DMS53 treated with DMSO at 0.1 percent for 48 hours (cell line): ENCODE results near the gene BDKRB2.

Source experiments
- DNase-seq: peaks from one replicate; lab custom pipeline; 2025; ENCODE audit not compliant: unreplicated experiment; lab: John Stamatoyannopoulos, UW

BDKRB2 gene

GRCh38 chr14:96197969-96198368 is 6.7 kb upstream of the BDKRB2 start:
- DNase-seq, result no peak

- DNase-seq, result no peak
Observed at GRCh38 chr14:96198430-96199130, 6.1 kb upstream of the BDKRB2 start.

- DNase-seq, result no peak
Observed at GRCh38 chr14:96201157-96201556, 3.5 kb upstream of the BDKRB2 start.

GRCh38 chr14:96201965-96202364 is 2.7 kb upstream of the BDKRB2 start:
- no peak for DNase-seq

GRCh38 chr14:96202441-96203094 is 2.1 kb upstream of the BDKRB2 start:
- DNase-seq, result no peak

- no peak for DNase-seq
Observed at GRCh38 chr14:96203116-96203515, 1.5 kb upstream of the BDKRB2 start.

- peak; percentile 48 for DNase-seq
Observed at GRCh38 chr14:96203635-96204034, 1.0 kb upstream of the BDKRB2 start.

GRCh38 chr14:96205059-96205977 is 679 bp downstream of the BDKRB2 start:
- peak; percentile 24 for DNase-seq

- DNase-seq, result no peak
Observed at GRCh38 chr14:96205978-96206360, 1.3 kb downstream of the BDKRB2 start.

- DNase-seq, result no peak
Observed at GRCh38 chr14:96206461-96206860, 1.8 kb downstream of the BDKRB2 start.

GRCh38 chr14:96207686-96208085 is 3.0 kb downstream of the BDKRB2 start:
- no peak for DNase-seq

- DNase-seq, result no peak
Observed at GRCh38 chr14:96208739-96209138, 4.1 kb downstream of the BDKRB2 start.

- DNase-seq, result no peak
Observed at GRCh38 chr14:96212140-96212539, 7.5 kb downstream of the BDKRB2 start.

GRCh38 chr14:96212896-96213295 is 8.3 kb downstream of the BDKRB2 start:
- DNase-seq, result no peak

- DNase-seq, result no peak
Observed at GRCh38 chr14:96213871-96214465, 9.3 kb downstream of the BDKRB2 start.

GRCh38 chr14:96214793-96215192 is 10.2 kb downstream of the BDKRB2 start:
- DNase-seq, result no peak

GRCh38 chr14:96215452-96216244 is 11.0 kb downstream of the BDKRB2 start:
- DNase-seq, result no peak

GRCh38 chr14:96216627-96217026 is 12.0 kb downstream of the BDKRB2 start:
- DNase-seq, result no peak

- no peak for DNase-seq
Observed at GRCh38 chr14:96217376-96217913, 12.8 kb downstream of the BDKRB2 start.

- no peak for DNase-seq
Observed at GRCh38 chr14:96221109-96221650, 16.5 kb downstream of the BDKRB2 start.
